HL-60 (cell line): ENCODE measurements around the gene TREH.

ENCODE experiments used
- POLR2AphosphoS5 ChIP-seq: IDR thresholded peaks from 2 replicates; pipeline ENCODE4 v1.6.1; 2012; ENCODE audit warnings: low read depth
- REST ChIP-seq: IDR thresholded peaks from 2 replicates; pipeline ENCODE4 v1.6.1; 2012; ENCODE audit warnings: low read depth; ENCODE audit not compliant: insufficient replicate concordance
- TF ChIP-seq, protein P1 (sequence below): IDR thresholded peaks from one replicate; pipeline ENCODE4 v1.5.1; 2011; ENCODE audit warnings: low read length, control low read depth, inconsistent platforms; ENCODE audit not compliant: insufficient read depth

DNA sequence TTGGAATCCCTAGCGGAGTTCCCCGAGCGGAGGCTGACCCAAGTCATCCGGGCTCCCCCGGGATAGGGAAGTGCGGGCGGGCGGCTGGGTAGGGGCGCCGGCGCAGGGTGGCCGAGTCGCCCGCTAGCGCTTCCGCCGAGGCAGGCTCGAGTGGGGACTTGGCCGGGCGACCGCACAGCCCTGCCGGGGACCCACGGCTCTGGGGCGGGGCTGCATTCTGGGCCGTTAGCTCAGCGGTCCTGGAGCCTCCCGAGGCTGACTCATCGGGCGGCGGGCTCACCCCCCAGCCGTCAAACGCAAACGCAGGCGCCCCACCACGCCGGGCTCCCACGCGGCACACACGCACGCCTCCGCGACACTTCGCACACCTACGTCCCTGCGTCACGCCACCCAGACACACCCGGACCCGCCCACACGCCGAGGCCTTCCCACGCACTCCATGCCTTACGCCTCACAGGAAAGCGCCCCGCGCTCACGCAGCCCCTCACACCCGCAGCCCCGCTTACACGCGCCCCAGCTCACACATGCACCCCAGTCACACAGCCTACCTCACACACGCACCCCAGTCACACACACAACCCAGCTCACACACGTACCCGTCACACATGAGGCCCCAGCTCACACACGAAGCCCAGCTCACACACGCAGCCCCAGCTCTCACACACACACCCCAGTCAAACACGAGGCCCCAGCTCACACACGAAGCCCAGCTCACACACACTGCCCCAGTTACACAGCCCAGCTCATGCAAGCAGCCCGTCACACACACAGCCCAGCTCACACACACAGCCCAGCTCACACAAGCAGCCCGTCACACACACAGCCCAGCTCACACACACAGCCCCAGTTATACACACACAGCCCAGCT lies 70.9 kb downstream of the TREH start:
- TF ChIP-seq, protein P1, sequence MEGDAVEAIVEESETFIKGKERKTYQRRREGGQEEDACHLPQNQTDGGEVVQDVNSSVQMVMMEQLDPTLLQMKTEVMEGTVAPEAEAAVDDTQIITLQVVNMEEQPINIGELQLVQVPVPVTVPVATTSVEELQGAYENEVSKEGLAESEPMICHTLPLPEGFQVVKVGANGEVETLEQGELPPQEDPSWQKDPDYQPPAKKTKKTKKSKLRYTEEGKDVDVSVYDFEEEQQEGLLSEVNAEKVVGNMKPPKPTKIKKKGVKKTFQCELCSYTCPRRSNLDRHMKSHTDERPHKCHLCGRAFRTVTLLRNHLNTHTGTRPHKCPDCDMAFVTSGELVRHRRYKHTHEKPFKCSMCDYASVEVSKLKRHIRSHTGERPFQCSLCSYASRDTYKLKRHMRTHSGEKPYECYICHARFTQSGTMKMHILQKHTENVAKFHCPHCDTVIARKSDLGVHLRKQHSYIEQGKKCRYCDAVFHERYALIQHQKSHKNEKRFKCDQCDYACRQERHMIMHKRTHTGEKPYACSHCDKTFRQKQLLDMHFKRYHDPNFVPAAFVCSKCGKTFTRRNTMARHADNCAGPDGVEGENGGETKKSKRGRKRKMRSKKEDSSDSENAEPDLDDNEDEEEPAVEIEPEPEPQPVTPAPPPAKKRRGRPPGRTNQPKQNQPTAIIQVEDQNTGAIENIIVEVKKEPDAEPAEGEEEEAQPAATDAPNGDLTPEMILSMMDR = no peak
- no peak for TF ChIP-seq REST
- no peak for TF ChIP-seq POLR2AphosphoS5
